ENCODE data around the gene ZDHHC3.

DNA sequence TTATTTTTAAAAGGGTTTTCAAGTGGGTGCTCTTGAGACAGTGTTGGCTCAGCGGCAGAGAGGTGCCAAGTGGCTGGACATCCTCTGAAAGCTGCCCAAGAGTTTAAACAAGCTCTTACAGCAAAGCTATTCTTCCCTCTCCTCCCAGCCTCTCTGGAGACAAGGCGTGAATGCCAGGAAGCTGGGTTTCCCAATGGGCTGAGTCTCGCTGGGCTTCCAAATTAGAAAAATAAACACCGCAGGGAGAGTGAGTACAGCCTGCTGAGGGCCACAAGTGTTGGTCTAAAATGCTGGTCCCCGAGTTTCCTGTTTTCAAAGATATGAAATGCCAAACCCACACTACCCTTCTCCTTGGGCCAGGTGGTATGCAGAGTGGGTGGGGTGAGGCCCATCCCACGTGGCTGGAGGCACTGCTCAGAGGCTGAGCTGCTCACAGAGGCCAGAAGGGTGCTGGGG is 36.4 kb downstream of the ZDHHC3 start:
- TF ChIP-seq, protein P1, sequence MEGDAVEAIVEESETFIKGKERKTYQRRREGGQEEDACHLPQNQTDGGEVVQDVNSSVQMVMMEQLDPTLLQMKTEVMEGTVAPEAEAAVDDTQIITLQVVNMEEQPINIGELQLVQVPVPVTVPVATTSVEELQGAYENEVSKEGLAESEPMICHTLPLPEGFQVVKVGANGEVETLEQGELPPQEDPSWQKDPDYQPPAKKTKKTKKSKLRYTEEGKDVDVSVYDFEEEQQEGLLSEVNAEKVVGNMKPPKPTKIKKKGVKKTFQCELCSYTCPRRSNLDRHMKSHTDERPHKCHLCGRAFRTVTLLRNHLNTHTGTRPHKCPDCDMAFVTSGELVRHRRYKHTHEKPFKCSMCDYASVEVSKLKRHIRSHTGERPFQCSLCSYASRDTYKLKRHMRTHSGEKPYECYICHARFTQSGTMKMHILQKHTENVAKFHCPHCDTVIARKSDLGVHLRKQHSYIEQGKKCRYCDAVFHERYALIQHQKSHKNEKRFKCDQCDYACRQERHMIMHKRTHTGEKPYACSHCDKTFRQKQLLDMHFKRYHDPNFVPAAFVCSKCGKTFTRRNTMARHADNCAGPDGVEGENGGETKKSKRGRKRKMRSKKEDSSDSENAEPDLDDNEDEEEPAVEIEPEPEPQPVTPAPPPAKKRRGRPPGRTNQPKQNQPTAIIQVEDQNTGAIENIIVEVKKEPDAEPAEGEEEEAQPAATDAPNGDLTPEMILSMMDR (IDR thresholded peaks at IDR 0.05): no peak
- no peak for TF ChIP-seq EZH2 (IDR thresholded peaks at IDR 0.05; ENCODE audit: borderline replicate concordance, insufficient read depth, low read depth, low read length, poor library complexity, severe bottlenecking)
